Activated CD4-positive, alpha-beta memory T cell treated with anti-CD3 and anti-CD28 coated beads, Interleukin-2, amount 10 ng/mL, durations not matched to agents 7 days and 5 days (primary cell): ENCODE results near the gene FBXL14. TPM values are rescaled to one million over a fixed set of nuclear protein-coding genes. Genes with fewer than 3 reads are reported as not detected.

Source experiments
- CTCF ChIA-PET: fragments of 350-600 bp; sonication (Branson Sonifier 250); formaldehyde crosslinking; loops from one replicate; lab custom pipeline; 2021; ENCODE audit warnings: antibody characterized with exemption, inconsistent platforms; lab: Charles Lee
- POLR2A ChIA-PET: fragments of 350-600 bp; sonication (Branson Sonifier 250); formaldehyde crosslinking; loops from one replicate; lab custom pipeline; 2021; ENCODE audit warnings: antibody characterized with exemption; lab: Charles Lee
- DNase-seq: peaks from one replicate; pipeline ENCODE4 v3.0.0-alpha.2; 2020
- H3K27ac Mint-ChIP-seq: one replicate; pipeline ENCODE4 v1.8.0; 2021; ENCODE audit warnings: mild to moderate bottlenecking, mixed read lengths
- H3K27me3 Mint-ChIP-seq: one replicate; pipeline ENCODE4 v1.8.0; 2021; ENCODE audit warnings: mixed read lengths
- H3K36me3 Mint-ChIP-seq: one replicate; pipeline ENCODE4 v1.8.0; 2021; ENCODE audit warnings: low read depth, mixed read lengths
- H3K4me1 Mint-ChIP-seq: one replicate; pipeline ENCODE4 v1.8.0; 2021; ENCODE audit warnings: mixed read lengths
- H3K4me3 Mint-ChIP-seq: one replicate; pipeline ENCODE4 v1.8.0; 2021; ENCODE audit warnings: mild to moderate bottlenecking, mixed read lengths
- H3K9me3 Mint-ChIP-seq: one replicate; pipeline ENCODE4 v1.8.0; 2021; ENCODE audit warnings: mixed read lengths
- total RNA-seq, 2 experiments: library from RNA; stranded (reverse); gene quantifications; one replicate each; pipeline ENCODE4 v1.2.3, GENCODE V29; 2021

Gene FBXL14
- total RNA-seq, 2 experiments from 2014 or later, result 30.3 to 30.9 TPM

DNA sequence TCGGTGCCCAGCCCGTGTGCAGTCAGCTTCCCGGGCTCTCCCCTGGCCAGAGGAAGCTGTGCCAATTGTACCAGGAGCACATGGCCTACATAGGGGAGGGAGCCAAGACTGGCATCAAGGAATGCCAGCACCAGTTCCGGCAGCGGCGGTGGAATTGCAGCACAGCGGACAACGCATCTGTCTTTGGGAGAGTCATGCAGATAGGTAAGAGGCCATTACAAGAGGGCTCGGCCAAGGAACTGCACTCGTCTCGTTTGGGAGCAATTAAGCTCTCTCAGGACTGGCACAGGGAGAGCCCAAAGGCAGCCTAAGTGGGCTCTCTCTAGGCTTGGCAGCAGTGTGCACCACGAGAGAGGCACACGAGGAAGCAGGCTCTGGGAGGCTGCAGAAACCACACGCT is 38.3 kb upstream of the FBXL14 start:
- DNase-seq, result no peak
- peaks cover 15% of the 10 kb centered on the region for H3K4me1 Mint-ChIP-seq
- POLR2A ChIA-PET, result no interaction called here
- H3K36me3 Mint-ChIP-seq, result no peaks in the 10 kb centered on the region
- no peaks in the 10 kb centered on the region for H3K9me3 Mint-ChIP-seq
- H3K27ac Mint-ChIP-seq, result no peak overlapping the region
- no peak overlapping the region for H3K4me3 Mint-ChIP-seq
- H3K27me3 Mint-ChIP-seq, result peaks cover 80% of the 10 kb centered on the region
- CTCF ChIA-PET, result interaction anchor here (0.5 to 7.8 kb wide), 5 partner anchors 20 to 514 kb away, joined by 3 to 85 read pairs (median 11); no protein-coding TSS in a partner anchor

DNA sequence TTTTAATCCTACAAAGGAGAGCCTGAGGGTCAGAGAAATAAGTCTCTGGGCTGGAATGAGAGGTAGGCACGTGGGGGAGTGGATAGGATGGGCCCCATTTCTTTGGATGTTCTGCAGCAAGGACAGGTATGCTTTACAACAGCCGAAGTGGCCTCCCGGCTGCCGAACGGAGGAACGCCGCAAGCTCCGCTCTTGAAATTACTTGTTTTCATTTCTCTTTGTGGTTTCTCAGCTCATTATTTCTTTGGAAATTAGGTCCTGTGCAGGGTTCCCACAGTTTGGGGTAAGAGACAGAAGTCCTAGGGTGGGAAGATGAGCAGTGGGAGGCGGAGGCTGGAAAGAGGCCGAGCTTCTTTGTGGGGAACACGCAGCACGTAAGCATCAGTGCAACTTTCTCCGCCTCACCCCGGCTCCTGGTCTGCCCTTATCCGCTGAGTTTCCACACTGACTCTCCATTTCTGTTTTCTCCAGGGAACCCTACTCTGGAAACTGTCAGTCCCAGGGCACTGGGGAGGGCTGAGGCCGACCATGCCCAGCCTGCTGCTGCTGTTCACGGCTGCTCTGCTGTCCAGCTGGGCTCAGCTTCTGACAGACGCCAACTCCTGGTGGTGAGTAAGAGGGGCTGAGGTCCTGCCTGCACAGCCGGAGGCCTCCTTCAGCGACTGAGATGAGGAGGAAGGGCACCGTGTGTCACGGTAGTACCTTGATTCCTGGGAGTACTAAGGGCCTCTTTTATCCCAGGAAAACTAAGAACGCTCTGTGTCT is 36.6 kb upstream of the FBXL14 start:
- ChIA-PET CTCF (interaction anchor here (0.9 to 7.8 kb wide), 7 partner anchors 16 to 513 kb away, joined by 3 to 85 read pairs (median 6); no protein-coding TSS in a partner anchor), POLR2A (interaction anchor here (0.9 kb wide), 1 partner anchor 160 kb away, joined by 3 read pairs; no protein-coding TSS in a partner anchor)
- no peaks in the 10 kb centered on the region for H3K9me3 Mint-ChIP-seq
- peaks cover 15% of the 10 kb centered on the region for H3K4me1 Mint-ChIP-seq
- peak overlapping the region; percentile 37 for H3K4me3 Mint-ChIP-seq
- no peak overlapping the region for H3K27ac Mint-ChIP-seq
- H3K27me3 Mint-ChIP-seq, result peaks cover 86% of the 10 kb centered on the region
- H3K36me3 Mint-ChIP-seq, result no peaks in the 10 kb centered on the region
- DNase-seq, result no peak

DNA sequence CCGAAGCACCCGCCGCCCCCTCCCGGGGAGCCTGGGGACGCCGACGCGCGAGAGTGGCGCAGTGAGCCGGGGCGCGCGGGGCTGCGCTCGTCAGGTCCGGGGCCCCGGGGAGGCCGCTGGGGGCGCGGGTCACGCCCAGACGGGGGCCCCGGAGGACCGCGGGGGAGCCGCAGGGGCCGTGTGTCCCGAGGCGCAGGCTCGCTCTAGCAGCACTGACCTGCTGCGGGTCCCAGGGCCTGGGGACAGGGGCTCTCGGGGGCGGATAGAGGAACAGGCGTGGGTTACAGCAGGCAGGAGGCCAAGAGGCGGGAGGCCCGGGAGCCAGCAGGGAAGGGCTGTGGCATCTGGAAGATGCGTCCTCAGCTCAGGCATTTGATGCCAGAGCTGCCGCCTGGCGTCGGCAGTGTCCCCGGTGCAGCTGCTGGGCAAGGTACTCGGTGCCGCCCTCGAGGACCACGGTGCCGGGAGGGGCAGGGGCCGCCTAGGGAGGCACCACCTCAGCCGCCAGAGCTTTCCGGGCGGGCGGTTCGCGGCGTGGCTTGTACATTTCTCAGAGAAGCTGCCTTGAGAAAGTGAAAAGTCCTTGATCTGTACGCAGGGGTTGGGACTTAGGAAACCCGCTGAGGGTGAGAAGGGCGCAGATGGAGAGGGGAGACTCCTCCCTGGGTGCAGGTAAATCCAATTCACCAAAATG is 35.9 kb upstream of the FBXL14 start:
- H3K4me1 Mint-ChIP-seq, result peaks cover 15% of the 10 kb centered on the region
- peak overlapping the region; percentile 37 for H3K4me3 Mint-ChIP-seq
- H3K36me3 Mint-ChIP-seq, result no peaks in the 10 kb centered on the region
- H3K27ac Mint-ChIP-seq, result no peak overlapping the region
- H3K9me3 Mint-ChIP-seq, result no peaks in the 10 kb centered on the region
- ChIA-PET CTCF (interaction anchor here (0.9 to 3.4 kb wide), 6 partner anchors 15 to 512 kb away, joined by 3 to 11 read pairs (median 5); no protein-coding TSS in a partner anchor), POLR2A (interaction anchor here (0.9 kb wide), 1 partner anchor 161 kb away, joined by 3 read pairs; no protein-coding TSS in a partner anchor)
- peak; percentile 23 for DNase-seq
- H3K27me3 Mint-ChIP-seq, result peaks cover 80% of the 10 kb centered on the region

DNA sequence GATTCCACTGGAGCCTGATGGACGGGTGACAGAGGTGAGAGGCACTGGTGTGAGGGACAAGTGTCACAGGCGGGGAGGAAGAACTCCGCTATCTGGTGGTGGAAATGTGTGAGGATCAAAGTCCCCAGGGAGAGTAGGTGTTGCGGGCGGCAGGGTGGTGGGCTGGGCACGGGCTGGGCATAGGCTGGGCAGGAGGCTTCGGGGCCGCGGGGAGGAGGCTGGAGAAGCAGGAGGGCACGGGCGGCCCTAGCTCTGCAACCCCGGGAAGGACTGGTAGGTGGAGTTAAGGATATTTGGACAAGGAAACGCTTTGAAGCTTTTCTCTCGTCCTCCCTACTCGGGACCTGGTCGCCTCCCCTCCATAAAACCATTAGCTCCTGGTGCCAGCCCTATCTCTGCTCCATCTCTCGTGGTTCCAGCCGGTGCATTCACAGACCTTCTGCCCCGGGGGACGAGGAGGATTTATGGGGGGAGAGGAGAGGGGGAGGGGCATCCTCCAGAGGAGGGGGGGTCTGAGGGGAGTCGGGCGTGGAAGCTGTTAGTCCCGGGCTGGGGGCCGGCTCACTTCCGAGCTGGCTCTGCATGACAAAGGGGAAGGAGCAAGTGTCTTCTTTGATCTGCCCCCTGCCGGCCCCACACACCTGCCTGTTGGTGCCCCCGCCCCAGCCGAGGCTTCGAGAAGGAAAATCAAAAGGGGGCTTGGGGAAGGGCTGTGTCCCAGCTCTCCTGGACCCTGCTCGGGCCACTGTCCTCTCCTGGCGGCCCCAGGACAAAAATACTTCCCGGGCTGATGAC is 35.2 kb upstream of the FBXL14 start:
- ChIA-PET CTCF (interaction anchor here (1.8 to 3.4 kb wide), 4 partner anchors 14 to 511 kb away, joined by 4 to 11 read pairs (median 6); no protein-coding TSS in a partner anchor), POLR2A (interaction anchor here (0.8 to 1.0 kb wide), 2 partner anchors 11 to 42 kb away, joined by 3 read pairs; no protein-coding TSS in a partner anchor)
- H3K4me1 Mint-ChIP-seq, result peaks cover 15% of the 10 kb centered on the region
- no peak overlapping the region for H3K4me3 Mint-ChIP-seq
- peaks cover 78% of the 10 kb centered on the region for H3K27me3 Mint-ChIP-seq
- no peaks in the 10 kb centered on the region for H3K36me3 Mint-ChIP-seq
- H3K27ac Mint-ChIP-seq, result no peak overlapping the region
- DNase-seq, result no peak
- H3K9me3 Mint-ChIP-seq, result no peaks in the 10 kb centered on the region

DNA sequence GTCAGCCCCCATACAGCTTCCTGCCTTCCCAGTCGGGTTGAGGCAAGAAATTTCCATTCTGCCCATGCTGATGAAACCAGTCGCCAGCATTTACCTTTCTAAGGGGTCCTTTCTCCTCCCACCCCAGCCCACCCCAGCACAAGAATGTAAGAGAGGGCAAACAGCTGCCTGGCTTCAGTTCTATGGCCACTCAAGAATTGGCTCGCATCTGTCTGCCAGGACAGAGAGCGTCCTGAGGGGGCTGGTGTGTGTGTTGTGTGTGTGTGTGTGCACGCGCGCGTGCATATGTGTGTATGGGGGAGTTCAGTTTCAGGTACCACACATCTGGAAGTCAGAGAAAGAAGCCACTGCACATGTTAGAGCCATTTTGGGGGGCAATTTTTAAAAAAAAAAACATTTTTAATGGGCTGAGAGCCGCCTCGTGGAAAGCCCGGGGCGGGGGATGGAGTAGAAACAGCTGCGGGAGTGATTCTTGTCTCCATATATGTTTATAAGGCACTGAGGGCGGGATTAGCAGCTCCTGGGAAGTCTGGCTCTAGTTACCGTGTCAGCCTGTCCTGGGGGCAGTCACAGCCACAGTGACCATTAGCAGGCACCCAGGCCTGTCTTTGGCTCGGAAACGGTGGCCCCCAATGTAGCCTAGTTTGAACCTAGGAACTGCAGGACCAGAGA is 34.4 kb upstream of the FBXL14 start, which contains the start of gene WNT5B:
Gene WNT5B, plus strand, starts transcription at position 566 of the 672 bp plus-strand sequence. CDS start 2,124 bp downstream, outside the sequence.
- Mint-ChIP-seq H3K9me3 (no peaks in the 10 kb centered on the region), H3K27me3 (peaks cover 75% of the 10 kb centered on the region), H3K4me1 (peaks cover 15% of the 10 kb centered on the region), H3K36me3 (no peaks in the 10 kb centered on the region), H3K27ac (no peak within 1 kb of the TSS), H3K4me3 (no peak within 1 kb of the TSS)
- POLR2A ChIA-PET, result interaction anchor here (0.8 to 1.0 kb wide), 2 partner anchors 10 to 42 kb away, joined by 3 read pairs; no protein-coding TSS in a partner anchor
- no peak for DNase-seq
- CTCF ChIA-PET, result interaction anchor here (0.7 to 2.0 kb wide), 4 partner anchors 13 to 125 kb away, joined by 3 to 6 read pairs (median 5); no protein-coding TSS in a partner anchor

DNA sequence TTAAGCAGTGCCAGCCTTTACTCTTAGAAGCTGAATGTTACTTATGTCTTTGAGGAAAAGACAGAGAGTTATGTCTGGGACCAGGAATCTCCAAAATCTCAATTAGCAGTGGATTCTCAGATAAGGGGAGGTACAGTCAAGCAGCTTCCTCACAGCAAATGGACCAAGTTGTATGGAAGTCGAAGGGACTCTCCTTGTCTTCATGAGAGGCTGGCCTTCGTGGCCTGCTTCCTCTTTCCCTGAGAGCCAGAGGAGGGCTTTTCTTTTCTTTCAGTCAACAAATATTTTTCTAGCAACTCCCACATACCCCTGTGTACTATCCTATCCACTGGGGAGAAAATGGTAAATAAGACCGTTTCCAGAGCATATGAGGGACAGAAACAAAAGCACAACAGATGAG is 28.0 kb upstream of the FBXL14 start:
- H3K4me3 Mint-ChIP-seq, result no peak overlapping the region
- no peak for DNase-seq
- H3K27me3 Mint-ChIP-seq, result peaks cover 20% of the 10 kb centered on the region
- ChIA-PET CTCF (no interaction called here), POLR2A (no interaction called here)
- H3K9me3 Mint-ChIP-seq, result no peaks in the 10 kb centered on the region
- no peak overlapping the region for H3K27ac Mint-ChIP-seq
- no peaks in the 10 kb centered on the region for H3K36me3 Mint-ChIP-seq
- peaks cover 19% of the 10 kb centered on the region for H3K4me1 Mint-ChIP-seq

DNA sequence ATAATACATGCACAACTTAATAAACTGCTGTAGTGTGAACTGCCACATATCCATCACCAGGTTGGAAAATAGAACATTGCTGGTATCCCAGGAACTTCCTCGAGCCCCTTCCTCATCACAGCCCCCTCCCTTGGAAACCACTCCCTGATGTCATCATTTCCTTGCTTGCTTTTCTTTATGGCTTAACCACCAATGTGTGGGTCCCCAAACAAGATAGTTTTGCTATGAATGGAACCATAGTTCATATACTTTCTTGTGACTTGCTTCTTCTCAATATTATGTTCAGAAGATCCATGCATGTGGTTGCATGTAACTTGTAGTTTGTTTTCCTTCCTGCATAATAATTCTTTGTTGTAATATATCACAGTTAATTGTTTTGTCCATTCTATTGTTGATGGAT is 25.7 kb upstream of the FBXL14 start:
- Mint-ChIP-seq H3K36me3 (no peaks in the 10 kb centered on the region), H3K4me1 (peaks cover 32% of the 10 kb centered on the region), H3K27me3 (peaks cover 15% of the 10 kb centered on the region), H3K9me3 (no peaks in the 10 kb centered on the region), H3K4me3 (no peak overlapping the region), H3K27ac (no peak overlapping the region)
- ChIA-PET POLR2A (no interaction called here), CTCF (interaction anchor here (1.0 kb wide), 1 partner anchor 176 kb away, joined by 4 read pairs; no protein-coding TSS in a partner anchor)
- DNase-seq, result no peak

DNA sequence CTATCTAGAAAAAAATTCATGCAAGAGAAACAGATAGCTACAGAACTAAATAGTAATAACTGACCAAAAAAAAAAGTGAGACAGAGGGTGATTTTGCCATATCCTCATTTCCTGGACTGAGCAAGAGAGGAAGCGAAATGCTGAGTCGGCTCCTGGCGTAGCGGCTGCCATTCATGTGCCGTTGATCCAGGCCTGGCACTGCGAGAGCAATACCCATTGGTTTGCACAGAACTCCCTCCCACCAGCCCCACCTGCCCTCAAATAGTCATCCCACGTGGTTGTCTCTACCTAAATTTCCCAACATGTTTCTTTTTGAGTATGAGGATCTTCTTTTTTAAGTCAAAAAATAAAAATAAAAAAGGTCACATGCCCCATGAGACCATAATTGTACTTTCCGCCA is 25.2 kb upstream of the FBXL14 start:
- H3K27me3 Mint-ChIP-seq, result peaks cover 11% of the 10 kb centered on the region
- CTCF ChIA-PET, result interaction anchor here (1.0 to 1.1 kb wide), 3 partner anchors 14 to 176 kb away, joined by 3 to 4 read pairs (median 3); no protein-coding TSS in a partner anchor
- peaks cover 32% of the 10 kb centered on the region for H3K4me1 Mint-ChIP-seq
- no peak overlapping the region for H3K27ac Mint-ChIP-seq
- H3K4me3 Mint-ChIP-seq, result no peak overlapping the region
- peak; percentile 43 for DNase-seq
- H3K9me3 Mint-ChIP-seq, result no peaks in the 10 kb centered on the region
- POLR2A ChIA-PET, result no interaction called here
- no peaks in the 10 kb centered on the region for H3K36me3 Mint-ChIP-seq

DNA sequence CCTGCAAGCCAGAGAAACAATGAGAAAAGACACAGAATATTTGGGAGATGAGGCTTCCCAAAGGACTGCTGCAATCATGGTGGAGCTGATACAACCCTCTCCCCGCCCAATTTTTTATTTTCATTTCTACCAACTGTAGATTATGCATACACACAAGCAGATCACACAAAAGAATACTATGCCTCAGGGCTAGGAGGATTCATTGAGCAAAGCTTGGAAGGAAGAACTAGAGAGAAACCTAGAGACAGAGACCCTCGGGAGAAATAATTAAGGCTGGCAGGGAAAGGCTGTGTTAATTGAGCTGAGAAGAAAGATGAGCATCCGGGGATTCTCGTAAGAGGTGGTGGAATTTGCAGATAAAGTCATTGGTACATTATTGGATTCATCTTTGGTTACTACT is 24.8 kb upstream of the FBXL14 start:
- CTCF ChIA-PET, result interaction anchor here (1.0 to 1.1 kb wide), 3 partner anchors 14 to 177 kb away, joined by 3 to 4 read pairs (median 3); no protein-coding TSS in a partner anchor
- no peaks in the 10 kb centered on the region for H3K36me3 Mint-ChIP-seq
- no peak for DNase-seq
- H3K9me3 Mint-ChIP-seq, result no peaks in the 10 kb centered on the region
- POLR2A ChIA-PET, result interaction anchor here (0.7 kb wide), 1 partner anchor 10 kb away, joined by 3 read pairs; no protein-coding TSS in a partner anchor
- H3K4me3 Mint-ChIP-seq, result no peak overlapping the region
- peaks cover 32% of the 10 kb centered on the region for H3K4me1 Mint-ChIP-seq
- no peak overlapping the region for H3K27ac Mint-ChIP-seq
- peaks cover 8% of the 10 kb centered on the region for H3K27me3 Mint-ChIP-seq

DNA sequence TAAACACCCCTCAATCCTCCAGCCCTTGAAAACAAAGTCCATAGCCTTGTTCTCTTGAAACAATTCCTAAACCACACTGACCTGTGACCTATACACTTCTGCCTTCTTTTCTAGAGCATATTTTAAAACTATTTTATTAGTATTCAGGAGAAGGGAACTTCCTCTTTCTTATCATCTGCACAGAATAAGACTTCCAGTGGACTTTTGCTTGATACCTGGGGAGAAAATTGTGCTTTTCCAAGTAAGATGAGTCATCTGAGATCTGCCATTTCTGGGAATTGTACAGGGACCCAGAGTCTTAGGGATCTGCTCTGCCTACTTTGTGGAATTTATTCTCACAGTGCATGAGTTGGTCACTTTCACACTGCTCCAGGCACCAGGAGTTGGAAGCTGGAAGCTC is 24.1 kb upstream of the FBXL14 start:
- H3K36me3 Mint-ChIP-seq, result no peaks in the 10 kb centered on the region

DNA sequence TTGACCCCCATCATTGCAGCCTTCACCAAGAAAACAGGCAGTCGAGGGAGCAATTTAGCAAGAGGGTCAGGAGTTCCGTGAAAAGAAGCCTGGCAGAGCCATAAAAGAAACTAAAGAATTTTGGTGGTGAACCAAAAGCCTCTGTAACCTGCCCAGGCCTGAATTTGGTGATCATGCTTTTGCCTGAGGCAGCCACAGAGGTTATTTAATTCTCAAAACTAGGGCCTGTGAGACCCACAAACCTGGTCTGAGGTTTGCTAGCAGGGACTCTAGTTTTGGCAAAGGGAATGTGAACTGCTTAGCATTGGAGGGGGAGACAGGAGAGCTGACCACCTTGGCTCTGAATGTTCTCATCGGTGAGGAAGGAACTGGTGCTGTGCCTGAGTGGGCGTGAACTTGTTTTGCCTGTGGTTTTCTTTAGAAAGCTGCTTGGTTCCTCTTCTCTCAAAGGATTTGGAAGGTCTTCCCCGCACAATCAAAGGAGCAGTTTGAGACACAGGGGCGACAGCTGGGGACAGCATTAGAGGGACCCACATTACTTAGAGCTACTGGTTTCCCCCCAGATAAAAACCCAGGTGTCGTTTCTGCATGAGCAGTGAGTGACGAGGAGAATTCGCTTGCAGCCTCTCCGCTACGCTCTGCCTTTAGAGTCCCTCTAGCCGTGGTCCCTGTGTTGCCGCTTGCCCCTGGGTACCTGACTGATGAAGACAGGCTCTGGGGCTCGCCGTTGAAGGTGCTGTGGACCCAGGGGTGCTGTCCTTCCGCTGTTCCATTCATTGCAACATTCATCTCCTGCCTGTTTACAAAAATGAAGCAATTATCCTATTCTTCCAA is 22.1 kb upstream of the FBXL14 start:
- Mint-ChIP-seq H3K4me1 (peaks cover 32% of the 10 kb centered on the region), H3K27ac (no peak overlapping the region), H3K4me3 (no peak overlapping the region), H3K27me3 (peaks cover 12% of the 10 kb centered on the region), H3K9me3 (no peaks in the 10 kb centered on the region), H3K36me3 (no peaks in the 10 kb centered on the region)
- ChIA-PET POLR2A (no interaction called here), CTCF (interaction anchor here (0.6 to 1.7 kb wide), 5 partner anchors 10 to 36 kb away, joined by 3 to 6 read pairs (median 3); partner anchors contain the start of gene WNT5B)
- DNase-seq, result no peak

More for the DNA sequence above, 24.1 kb upstream of the FBXL14 start:
- no peak for DNase-seq
- CTCF ChIA-PET, result interaction anchor here (1.0 to 1.1 kb wide), 2 partner anchors 13 to 16 kb away, joined by 3 read pairs; no protein-coding TSS in a partner anchor
- no peak overlapping the region for H3K4me3 Mint-ChIP-seq
- H3K9me3 Mint-ChIP-seq, result no peaks in the 10 kb centered on the region
- H3K4me1 Mint-ChIP-seq, result peaks cover 32% of the 10 kb centered on the region
- POLR2A ChIA-PET, result interaction anchor here (0.7 to 1.0 kb wide), 2 partner anchors 11 to 13 kb away, joined by 3 read pairs; no protein-coding TSS in a partner anchor
- H3K27ac Mint-ChIP-seq, result no peak overlapping the region
- H3K27me3 Mint-ChIP-seq, result peaks cover 8% of the 10 kb centered on the region
